Retina (tissue), 1 donor: ENCODE results near the gene CRABP1.
A peak's percentile ranks its signal among the peaks of the same experiment; 100 is the strongest.

ENCODE experiments used
- DNase-seq: peaks from one replicate; pipeline ENCODE4 v3.0.0-alpha.2; 2016

The CRABP1 gene

DNA sequence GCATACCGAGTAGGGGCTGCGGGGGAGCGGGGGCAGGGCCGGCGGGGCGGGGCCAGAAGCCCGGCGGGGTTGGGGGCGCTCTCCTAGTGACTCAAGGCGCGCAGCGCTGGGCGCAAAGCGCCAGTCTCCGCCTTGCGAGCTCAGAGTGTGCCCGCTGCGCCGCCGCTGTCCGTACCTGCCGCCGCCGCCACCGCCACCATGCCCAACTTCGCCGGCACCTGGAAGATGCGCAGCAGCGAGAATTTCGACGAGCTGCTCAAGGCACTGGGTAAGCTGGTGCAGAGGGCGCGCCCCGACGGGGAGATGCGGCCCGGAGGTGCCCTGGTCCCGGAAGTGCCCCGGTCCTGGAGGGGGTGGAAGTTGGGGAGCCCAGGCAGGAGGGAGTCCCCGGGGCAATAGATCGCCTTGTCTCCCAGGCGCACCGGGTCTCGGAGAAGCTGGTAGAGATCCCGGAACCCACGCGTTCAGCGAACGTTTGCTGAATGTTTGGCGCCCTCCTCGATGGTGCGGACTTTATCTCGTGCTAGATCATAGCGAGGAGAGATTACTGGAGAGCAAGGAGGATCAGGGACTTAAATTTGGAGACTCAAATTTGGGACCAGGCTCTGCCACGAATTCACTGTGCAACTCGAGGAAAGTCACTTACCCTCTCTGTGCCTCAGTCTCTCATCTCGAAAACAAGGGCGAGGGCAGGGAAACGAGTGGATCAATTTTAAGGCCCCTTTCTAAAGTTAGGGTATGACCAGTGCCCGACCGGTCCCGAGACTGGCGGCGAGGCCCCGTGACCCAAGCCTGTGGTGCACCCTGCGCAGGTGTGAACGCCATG, at the start of gene CRABP1:
TSS of gene CRABP1 (plus strand) at position 123 of the 826 bp plus-strand sequence. CDS start at position 199, 76 bp downstream.
- peak; percentile 83 for DNase-seq

DNA sequence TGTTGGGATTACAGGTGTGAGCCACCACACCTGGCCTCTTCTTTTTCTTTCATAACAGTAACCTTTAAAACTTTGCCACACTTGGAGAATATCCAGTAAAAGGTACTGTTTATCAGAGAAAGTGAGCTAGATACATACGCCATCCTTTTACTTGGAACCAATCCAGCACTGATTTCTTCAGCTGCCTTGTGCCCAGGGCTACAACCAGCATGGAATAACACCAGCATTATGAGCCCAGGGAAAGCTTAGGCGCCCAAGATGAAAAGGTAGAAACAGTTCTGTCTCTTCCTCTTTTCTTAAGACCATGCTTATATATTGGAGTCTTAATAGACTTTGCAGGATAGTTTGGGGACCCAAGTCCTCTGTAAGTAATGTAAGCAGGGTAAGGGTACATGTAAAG, 49.1 kb upstream of the CRABP1 start:
- no peak for DNase-seq

DNA sequence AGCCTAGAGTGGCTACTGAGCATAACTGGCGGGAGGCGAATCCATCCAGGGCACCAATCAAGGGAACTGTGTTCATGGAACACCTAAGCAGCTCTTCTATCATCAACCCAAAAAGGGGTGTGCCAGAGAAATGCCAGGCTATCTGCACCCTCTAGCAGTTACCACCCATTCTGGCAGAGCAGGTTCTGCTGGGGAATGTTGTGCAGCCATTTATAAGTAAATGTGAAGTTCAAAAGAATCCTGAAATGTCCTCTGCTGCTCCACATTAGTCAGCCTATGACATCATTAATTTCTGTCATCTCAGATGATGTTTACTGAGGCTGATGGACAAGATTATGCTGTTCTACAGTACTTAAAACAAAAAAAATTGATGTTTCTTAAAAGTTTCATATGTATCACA, 48.5 kb upstream of the CRABP1 start:
- no peak for DNase-seq

DNA sequence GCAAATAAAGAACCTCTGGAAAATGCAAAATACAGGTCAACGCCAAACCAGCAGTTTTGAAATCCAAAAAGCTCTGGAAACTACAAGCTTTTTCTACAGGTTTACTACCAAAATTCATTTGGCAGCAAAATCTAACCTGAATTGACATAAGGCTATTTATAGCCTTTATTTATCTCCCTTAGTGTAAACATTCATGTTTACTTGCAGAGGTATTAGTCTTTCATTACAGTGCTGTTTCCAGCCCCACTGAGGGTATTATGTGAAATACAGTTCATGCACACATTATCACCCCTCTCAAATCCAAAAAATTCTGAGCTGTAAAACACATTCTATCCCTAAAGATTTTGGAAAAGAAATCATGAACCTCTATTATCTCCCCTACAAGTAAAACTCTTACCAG, 47.9 kb upstream of the CRABP1 start:
- DNase-seq: no peak

DNA sequence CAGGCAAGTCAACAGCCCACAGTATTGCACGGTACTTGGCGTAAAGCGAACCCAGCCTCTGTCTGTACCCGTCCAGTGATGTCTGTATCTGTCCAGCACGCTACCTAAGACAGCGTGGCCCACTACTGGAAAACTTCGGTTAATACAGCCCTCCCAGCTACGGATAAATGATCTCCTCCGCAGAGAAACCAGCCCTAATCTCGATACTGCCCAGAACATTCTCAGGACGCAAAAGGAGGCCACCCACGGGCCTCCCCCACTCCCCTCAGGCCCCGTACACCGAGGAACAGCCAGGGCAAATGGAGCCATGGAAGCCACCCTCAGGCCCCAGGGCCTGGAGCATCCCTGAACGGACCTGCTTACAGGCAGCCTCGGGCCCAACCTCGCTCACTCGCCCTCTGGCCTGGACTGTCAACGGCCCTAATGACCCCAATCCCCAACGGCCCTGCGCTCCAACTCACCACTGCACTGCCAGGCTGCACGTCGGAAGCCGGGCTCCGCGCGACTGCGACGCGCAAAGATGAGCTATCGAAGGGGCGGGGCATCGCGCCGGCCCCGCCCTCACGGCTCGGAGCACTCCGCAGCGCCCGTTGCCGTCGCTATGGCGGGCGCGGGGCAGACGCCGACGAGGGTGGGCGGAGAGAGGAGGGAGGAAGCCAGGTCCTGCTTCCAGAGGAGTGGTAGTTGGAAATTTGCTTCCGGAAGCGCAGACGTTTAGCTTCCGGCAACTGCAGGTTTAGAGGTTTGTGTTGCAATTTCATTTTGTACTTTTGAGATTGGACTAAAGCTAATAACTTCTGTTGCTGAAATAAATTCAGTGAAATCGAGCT, 40.8 kb upstream of the CRABP1 start, which contains the start of gene SKIC8:
TSS of gene SKIC8 (minus strand) at position 509 of the 830 bp plus-strand sequence. CDS start 3,923 bp downstream, outside the sequence.
- peak; percentile 97 for DNase-seq

DNA sequence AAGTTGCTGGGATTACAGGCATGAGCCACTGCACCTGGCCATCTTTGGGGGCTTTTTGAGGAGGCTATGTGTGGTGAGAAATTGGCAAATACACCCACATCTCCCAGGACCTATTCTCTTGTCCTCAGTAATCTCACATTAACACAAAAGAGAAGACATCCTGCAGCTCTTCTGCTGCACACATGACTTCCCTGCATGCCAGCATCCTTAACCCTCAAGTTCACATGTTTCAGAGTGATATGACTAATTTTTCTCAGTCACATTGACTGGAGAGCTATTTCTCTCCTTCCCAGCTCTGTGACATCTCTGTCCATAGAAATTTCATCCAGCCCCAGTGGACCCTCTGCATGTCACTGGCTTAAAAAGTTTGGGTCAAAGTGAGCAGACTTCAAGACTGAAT, 38.8 kb upstream of the CRABP1 start:
- no peak for DNase-seq

DNA sequence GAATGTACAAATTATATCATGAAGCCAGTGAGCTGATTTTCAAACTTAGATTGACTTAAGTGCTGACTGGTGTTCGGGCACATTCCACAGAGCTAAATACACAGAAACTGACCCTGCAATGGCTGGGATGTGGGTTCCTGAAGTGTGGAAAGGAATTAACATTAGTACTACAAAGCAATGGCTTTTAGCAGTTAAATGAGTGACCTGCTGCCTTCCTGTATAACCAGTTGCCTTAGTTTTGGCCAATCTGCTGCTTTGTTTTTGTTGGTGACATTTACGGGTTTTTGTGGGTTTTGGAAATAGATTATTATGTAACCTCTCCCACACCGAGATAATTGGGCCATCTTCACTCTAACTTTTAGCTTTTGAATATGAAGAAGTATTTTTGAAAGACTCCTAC, 38.3 kb upstream of the CRABP1 start:
- no peak for DNase-seq

DNA sequence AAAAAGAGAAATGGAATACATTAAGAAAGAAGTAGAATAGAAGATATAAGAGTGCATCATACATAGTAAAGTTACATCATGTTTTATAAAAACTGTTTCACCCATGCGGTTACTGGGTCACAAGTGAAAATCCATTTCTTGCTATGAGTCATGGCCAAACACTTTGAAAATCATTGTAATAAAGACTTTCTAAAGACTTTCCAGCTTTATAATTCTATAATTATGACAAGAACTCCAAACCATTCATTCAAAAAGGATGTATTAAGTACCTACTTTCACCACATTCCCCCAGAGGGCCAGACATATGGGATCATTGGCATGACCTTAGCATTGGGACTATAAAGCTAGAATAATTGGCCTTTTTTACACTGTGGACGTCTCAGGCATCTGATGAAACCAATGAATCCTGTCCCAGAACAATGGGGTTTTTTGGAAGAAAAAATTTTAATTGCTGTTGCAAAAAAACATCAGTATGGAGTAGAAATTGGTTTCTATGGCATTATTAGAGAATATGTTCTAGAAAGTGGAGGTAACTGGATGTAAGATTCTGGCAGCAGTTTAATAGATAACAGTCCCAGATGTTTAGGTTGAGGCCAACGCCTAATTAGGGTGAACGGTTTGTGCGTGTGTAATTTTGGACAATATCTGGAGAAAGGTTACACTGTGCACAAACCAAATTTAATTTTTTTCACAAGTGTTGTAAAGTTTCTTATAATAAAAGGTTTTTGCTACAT, 37.4 kb upstream of the CRABP1 start:
- DNase-seq: no peak

DNA sequence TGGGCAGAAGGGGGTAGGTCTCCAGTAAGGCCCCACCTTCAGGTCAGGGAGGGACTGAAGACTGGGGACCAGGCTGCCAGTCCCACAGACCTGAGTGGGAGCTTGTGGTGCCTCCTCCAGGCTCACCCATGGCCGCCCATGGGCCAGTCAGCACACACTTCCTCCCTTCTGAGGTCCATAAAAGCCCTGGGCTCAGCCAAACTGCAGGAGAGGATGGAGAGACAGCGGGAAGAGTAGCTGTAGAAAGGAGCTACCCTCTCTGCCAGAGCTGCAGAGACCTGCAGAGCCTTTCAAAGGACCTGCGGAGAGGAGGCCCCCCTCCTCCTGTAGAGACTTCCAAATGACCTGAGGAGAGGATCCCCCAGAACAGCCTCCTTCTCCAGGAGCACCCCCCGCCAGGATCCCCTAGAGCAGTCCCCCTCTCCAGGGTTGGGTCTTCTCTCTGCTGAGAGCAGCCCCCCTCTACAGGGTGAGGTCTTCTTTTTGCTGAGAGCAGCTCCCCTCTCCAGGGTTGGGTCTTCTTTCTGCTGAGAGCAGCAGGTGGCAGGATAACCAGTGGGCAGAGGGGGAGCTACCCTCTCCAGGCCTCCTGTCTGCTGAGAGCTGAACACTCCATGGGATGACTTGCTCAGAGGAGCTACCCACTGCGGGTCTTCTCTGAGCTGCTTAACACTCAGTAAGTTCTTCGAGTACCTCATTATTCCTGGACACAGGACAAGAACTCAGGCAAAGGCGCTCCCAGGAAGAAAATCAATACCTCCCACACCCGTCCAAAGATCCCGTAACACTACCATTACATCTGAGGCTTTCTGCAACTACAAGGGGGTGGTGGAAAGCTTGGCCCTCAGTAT, 35.7 kb upstream of the CRABP1 start:
- no peak for DNase-seq

DNA sequence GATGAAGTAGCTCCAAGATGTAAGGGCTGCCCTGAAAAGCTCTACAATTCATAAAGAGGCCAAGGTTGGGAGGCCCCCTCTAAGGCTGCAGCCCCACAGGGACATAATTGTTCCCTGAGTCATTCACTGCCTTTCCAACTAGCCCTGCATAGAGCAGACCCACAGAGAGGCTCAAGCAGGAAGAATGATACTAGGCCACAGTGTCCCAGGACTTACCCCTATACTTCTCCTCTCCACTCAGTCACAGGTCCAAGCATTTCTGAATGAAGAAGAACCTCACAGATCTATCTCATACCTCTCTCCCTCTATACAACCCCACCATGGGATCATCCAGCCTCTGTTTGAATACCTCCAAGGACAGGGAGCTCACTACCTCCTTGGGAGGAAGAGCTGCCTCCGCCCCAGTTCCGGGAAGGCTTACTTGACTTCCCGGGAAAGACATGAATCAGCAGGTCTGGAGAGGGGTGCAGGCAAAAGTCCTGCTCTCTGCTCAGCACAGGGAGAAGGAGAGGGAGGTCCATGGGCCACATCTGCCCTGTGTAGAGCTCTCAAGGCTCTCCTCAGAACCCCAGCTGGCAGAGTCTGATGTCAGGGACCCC, 33.9 kb upstream of the CRABP1 start:
- no peak for DNase-seq

DNA sequence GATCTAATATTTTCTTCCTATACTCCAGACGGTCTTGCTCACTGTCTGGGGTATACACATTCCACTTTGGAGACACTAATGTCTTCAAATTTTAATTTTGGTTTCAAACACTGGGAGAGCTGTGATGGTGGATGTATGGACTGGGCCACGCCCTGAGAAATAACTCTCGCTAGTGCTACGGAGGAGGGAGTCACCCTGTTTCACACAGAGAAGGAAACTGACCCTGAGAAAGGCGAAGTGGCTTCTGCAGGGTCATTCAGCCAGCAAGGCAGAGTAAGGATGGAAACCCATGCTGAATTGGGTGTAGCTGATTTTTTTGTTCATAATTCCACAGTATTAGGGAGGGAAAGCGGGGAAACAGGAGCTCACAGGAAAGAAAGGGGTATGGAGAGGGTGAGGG, 32.2 kb upstream of the CRABP1 start:
- no peak for DNase-seq

DNA sequence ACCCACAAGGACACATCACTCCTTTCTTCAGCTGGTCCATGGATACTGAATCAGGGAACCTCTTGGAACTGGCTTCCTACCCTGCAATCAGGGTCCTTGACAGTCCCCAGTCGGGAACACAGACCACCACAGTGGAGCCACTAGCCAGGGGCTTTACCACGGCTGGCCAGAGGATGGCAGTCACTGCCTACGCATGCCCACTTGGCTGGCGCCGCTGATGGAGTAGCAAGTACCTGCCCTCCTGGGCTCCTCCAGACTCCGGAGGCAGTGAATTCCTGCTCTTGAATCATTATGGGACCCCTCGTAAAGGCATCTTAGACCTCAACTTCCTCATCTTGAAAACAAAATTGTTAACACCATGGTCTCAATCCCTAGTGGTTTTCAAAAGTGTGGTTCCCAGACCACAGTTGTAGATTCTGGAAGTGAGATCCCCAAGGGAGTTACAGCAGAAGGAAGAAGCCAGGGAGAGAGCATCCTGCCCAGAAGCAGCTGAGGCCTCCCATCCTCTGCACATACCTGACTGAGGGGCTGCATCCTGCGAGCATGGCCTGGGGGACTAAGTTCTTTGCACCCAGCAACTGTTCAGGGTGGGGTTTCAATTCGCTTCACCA, 31.6 kb upstream of the CRABP1 start:
- peak; percentile 91 for DNase-seq

DNA sequence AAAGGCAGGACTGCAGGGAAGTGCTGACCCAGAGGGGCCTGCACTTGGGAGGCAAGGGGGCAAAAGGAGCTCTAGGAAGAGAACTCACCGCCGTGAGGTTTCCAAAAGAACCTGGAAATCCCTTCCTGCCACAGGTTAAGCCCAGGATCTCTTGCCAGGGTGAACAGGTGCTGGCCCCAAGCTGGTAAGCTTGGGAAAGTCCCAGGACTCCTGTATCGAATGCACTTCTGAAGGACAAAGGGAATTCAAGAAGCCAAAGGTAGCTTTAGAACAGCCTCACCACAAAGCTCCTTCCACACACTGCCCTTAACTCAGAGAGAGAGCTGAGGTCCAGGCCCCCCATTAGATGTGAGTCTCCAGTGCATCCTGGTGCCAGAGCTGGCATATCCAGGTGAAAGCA, 28.9 kb upstream of the CRABP1 start:
- DNase-seq: no peak

DNA sequence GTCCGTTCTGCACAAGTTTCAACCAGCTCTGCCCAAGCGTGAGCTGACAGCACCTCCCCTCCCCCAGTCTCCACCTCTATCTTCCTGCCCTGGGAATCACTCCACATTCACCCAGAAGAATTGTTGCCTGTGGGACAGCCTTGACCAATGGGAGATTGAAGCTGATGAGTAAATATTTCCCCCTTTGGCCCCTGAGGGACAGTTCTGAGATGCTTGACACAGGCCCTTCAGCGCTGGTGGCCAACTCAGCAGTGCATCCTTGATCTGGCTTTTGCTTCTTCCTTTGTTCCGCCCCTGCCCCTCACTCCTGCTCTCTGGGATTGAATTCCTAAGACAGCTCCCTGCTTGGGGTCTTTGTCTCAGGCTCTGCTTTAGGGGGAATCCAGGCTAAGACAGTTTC, 27.6 kb upstream of the CRABP1 start:
- peak; percentile 86 for DNase-seq

DNA sequence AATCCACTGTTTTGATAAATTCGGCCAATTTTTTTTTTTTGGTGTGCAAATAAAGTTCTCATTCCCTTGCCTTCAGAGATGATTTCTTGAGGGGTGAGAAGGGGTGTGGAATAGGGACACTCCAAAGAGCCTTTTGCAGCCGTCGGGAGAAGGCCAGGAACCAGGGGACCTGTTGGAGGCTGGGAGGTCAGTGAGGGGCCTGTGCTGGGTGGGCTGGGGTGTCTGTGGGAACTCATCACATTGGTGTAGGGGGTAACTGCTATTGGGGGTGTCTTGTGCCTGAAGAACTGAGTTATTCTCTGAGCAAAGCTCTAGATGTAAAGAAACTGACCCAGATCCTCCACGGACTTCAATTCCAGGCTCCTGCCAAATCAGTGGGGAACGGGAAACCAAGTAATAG, 27.2 kb upstream of the CRABP1 start:
- DNase-seq: no peak

DNA sequence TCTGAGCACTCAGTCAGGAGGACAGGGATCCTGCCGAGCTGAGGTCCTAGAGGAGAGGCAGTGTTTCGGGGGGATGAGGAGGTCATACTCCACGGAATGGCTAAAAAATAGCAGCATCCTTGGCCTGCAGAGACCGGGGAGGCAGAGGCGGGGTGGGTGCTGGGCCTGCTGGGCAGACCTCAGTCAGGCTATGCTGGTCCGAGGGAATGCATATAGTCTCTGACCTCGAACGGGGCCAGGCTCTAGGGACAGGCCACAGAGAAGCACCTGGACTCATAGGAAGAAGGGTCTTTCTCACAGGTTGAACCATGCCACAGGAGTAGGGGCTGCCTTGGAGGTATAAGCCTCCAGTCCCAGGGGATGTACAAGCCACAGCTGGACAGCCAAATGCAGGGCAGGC, 26.8 kb upstream of the CRABP1 start:
- DNase-seq: no peak

DNA sequence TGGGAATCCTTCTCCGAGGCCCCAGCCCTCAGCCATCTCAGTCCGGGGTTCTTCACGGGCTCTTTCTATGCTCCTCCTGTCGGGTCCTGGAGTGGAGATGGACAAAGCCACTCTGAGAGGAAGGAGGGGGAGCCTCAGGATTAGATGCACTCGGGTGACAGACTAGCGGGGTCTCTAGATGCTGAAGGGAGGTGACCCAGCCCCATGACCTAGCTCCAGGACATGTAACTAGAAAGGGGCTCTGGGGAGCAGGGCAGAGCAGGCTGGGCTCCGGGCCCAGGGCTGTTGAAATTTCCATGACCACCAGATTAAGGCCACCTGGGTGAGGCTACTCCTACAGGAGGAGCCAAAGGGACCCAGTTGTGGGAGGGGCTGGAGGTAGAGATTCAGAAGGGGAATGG, 26.0 kb upstream of the CRABP1 start:
- DNase-seq: peak; percentile 56

DNA sequence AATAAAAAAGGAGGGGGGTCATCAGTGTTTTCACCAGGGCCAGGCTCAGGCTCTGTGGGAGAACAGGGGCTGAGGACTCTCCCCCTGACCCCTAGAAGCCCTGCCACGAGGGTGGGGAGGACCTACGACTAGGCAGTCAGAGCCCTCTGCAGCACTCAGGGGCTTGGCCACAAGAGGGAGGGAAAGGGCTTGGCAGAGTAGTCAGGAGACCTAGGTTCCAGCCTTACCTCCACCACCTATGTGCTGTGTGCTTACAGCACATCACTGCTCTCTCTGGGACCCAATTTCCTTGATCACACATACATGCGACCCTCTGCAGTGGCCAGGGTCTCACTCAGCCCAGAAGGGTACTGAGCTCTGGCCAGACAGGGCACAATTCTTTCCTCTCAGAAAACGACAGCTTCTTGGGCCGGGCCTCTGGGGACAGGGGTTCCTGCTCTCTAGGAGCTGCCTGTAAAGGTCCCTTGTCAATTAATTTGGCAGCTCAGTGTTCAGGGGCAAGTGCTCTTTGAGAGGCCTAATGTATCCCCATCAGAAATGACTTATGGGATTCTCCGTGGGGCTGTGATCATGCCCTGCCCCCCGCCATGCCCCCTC, 24.4 kb upstream of the CRABP1 start:
- peak; percentile 82 for DNase-seq

DNA sequence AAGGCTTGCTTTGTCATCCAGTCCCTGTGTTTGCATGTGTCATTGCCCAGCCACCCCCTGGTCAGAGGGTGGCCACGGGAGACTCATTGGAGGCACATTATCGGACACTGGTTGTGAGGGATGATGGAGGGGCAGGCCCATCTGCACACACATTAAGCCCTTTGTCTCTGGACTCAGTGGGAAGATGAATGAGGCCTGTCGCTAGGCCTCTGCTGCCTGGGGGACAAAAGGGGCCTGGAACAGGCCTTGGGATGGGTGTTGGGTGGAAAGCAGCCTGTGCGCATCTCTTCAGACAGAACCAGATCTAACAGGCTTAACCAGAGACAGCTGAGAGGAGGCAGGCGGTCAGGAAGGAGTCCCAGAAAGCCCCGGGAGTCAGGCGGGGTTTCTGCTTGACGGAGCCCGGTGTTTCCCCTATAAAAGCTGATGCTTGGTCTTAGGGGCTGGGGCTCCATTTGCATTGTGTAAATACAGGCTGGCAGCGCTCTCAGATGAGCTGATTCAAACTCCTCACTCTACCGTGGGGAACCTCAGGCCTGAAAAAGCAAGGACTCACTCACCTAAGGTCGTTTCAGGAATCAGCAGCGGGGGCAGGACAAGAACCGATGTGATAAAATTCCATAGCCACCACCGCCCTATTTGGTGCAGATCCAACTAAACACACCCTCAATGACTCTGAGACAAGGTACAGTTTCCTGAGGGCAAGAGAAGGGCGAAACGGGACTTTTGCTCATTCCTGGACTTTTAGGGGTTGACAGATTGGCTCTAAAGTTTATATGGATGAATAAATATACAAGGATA, 23.7 kb upstream of the CRABP1 start:
- no peak for DNase-seq
